SU-DHL-6 (cell line): Measurements from ENCODE around the gene TEX54.

Experiments used
- EZH2phosphoT487 ChIP-seq: fragments of 200-600 bp; sonication (generic), shearing (Covaris generic); conservative IDR thresholded peaks from 2 replicates; pipeline ENCODE4 v1.6.1; 2018; ENCODE audit warnings: mild to moderate bottlenecking, antibody characterized with exemption, low read length, moderate library complexity, mixed read lengths
- TF ChIP-seq, protein P1 (sequence below): fragments of 200-600 bp; sonication (generic); IDR thresholded peaks from one replicate; pipeline ENCODE4 v1.5.1; 2017; ENCODE audit warnings: antibody characterized with exemption, mild to moderate bottlenecking, low read length, moderate library complexity; ENCODE audit not compliant: insufficient read depth, poor library complexity, severe bottlenecking

- TF ChIP-seq, protein P1, sequence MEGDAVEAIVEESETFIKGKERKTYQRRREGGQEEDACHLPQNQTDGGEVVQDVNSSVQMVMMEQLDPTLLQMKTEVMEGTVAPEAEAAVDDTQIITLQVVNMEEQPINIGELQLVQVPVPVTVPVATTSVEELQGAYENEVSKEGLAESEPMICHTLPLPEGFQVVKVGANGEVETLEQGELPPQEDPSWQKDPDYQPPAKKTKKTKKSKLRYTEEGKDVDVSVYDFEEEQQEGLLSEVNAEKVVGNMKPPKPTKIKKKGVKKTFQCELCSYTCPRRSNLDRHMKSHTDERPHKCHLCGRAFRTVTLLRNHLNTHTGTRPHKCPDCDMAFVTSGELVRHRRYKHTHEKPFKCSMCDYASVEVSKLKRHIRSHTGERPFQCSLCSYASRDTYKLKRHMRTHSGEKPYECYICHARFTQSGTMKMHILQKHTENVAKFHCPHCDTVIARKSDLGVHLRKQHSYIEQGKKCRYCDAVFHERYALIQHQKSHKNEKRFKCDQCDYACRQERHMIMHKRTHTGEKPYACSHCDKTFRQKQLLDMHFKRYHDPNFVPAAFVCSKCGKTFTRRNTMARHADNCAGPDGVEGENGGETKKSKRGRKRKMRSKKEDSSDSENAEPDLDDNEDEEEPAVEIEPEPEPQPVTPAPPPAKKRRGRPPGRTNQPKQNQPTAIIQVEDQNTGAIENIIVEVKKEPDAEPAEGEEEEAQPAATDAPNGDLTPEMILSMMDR = no peak
- TF ChIP-seq EZH2phosphoT487 = no peak
Measured at GRCh38 chr11:62810748-62811147, 21.9 kb downstream of the TEX54 start.
